Kidney (tissue), 14 donors: ENCODE results near the gene SFR1. TPM values are rescaled to one million over a fixed set of nuclear protein-coding genes. Genes with fewer than 3 reads are reported as not detected.
"Not testable (repeated sequence)": the region's sequence is repeated elsewhere in the genome, so short reads cannot be mapped to it uniquely, and the experiment has no call there.

Experiments used
- DNase-seq, 5 donors: peaks; one replicate each; pipeline ENCODE4 v3.0.0-alpha.2; 2013 to 2020
- FAIRE-seq: peaks from 2 replicates; lab custom pipeline; 2012; peaks lifted over from hg19 to GRCh38; lab: Jason Lieb, UNC
- H3K27ac ChIP-seq, 2 donors: one replicate each; pipeline ENCODE4 v1.7.0; 2013; ENCODE audit warnings: low read depth in 2 of 2, low read length in 2 of 2, inconsistent platforms in 1 of 2
- H3K27me3 ChIP-seq: one replicate; pipeline ENCODE4 v1.7.1; 2013; ENCODE audit warnings: low read length, inconsistent platforms; ENCODE audit not compliant: control insufficient read depth, insufficient read depth
- H3K36me3 ChIP-seq, 3 donors: one replicate each; pipeline versions ENCODE4 v1.7.0 to v1.7.1; 2013; ENCODE audit warnings: low read length in 3 of 3, control low read depth in 1 of 3, inconsistent platforms in 1 of 3; ENCODE audit not compliant: insufficient read depth in 3 of 3, control insufficient read depth in 2 of 3
- H3K4me1 ChIP-seq, 3 donors: one replicate each; pipeline versions ENCODE4 v1.7.0 to v1.7.1; 2013; ENCODE audit warnings: low read length in 3 of 3, inconsistent platforms in 1 of 3, low read depth in 1 of 3; ENCODE audit not compliant: control insufficient read depth in 2 of 3, insufficient read depth in 2 of 3
- H3K4me3 ChIP-seq, 3 donors: one replicate each; pipeline versions ENCODE4 v1.7.0 to v1.8.1; 2013; ENCODE audit warnings: low read length in 3 of 3, control low read depth in 1 of 3, inconsistent platforms in 1 of 3
- H3K9ac ChIP-seq, 3 donors: one replicate each; pipeline versions ENCODE4 v1.7.0 to v1.7.1; 2013; ENCODE audit warnings: low read length in 3 of 3, control low read depth in 1 of 3, inconsistent platforms in 1 of 3
- H3K9me3 ChIP-seq, 3 donors: one replicate each; pipeline versions ENCODE4 v1.7.0 to v1.7.1; 2013; ENCODE audit warnings: low read length in 3 of 3, control low read depth in 1 of 3, inconsistent platforms in 1 of 3; ENCODE audit not compliant: control insufficient read depth in 2 of 3, insufficient read depth in 1 of 3
- intact Hi-C: fragments of 100-400 bp; cut with DNase I; formaldehyde crosslinking; loops from one replicate; pipeline ENCODE4 v1.11.1; 2022
- polyA plus RNA-seq: library from polyadenylated mRNA; stranded (reverse); fragments of 350-450 nt; fragmentation: Illumina TruSeq; extraction: RNeasy Lipid Tissue Mini Kit (QIAGEN cat#74804); gene quantifications from one replicate; pipeline ENCODE4 v1.2.3, GENCODE V29; 2014; ENCODE audit warnings: low read depth, low replicate concordance; ENCODE audit not compliant: insufficient read depth
- total RNA-seq: library from RNA; stranded (reverse); fragmentation: NEBNext Ultra II Directional; extraction: Animal tissue kit (Norgen Biotek cat#: 25700); gene quantifications from one replicate; pipeline ENCODE4 v1.2.1, GENCODE V29; 2021
- TF ChIP-seq, protein P1 (sequence below): IDR thresholded peaks from 3 replicates; pipeline ENCODE4 v1.5.1; 2012; ENCODE audit warnings: mild to moderate bottlenecking, moderate library complexity, borderline replicate concordance; ENCODE audit not compliant: insufficient read depth; ENCODE audit errors: extremely low read depth
- donor health status: control.
- donor health status: control.
- donor health status: control.
- donor health status: control.
- donor health status: control.
- donor health status: DM: yes; HTN: yes; CAD: no.
- donor health status: Normal renal cell carcinoma (clear cell type).

SFR1 gene
- total and polyA plus RNA-seq, 2 donors from 2014 or later, result 7.3 to 9.3 TPM

- FAIRE-seq (no peak), DNase-seq (no peak)
- TF ChIP-seq, protein P1, sequence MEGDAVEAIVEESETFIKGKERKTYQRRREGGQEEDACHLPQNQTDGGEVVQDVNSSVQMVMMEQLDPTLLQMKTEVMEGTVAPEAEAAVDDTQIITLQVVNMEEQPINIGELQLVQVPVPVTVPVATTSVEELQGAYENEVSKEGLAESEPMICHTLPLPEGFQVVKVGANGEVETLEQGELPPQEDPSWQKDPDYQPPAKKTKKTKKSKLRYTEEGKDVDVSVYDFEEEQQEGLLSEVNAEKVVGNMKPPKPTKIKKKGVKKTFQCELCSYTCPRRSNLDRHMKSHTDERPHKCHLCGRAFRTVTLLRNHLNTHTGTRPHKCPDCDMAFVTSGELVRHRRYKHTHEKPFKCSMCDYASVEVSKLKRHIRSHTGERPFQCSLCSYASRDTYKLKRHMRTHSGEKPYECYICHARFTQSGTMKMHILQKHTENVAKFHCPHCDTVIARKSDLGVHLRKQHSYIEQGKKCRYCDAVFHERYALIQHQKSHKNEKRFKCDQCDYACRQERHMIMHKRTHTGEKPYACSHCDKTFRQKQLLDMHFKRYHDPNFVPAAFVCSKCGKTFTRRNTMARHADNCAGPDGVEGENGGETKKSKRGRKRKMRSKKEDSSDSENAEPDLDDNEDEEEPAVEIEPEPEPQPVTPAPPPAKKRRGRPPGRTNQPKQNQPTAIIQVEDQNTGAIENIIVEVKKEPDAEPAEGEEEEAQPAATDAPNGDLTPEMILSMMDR, result no peak
- Histone ChIP-seq H3K4me3 (no peak overlapping the region), H3K4me1 (no peaks in the 10 kb centered on the region), H3K9me3 (no peaks in the 10 kb centered on the region), H3K27me3 (no peaks in the 10 kb centered on the region), H3K36me3 (no peaks in the 10 kb centered on the region), H3K27ac (no peak overlapping the region), H3K9ac (no peak overlapping the region)
- intact Hi-C loops, result no loop called here
Measured at GRCh38 chr10:104170610-104171254, 48.8 kb downstream of the SFR1 start.

- H3K27me3 ChIP-seq, H3K4me3 ChIP-seq, intact Hi-C loops, H3K9ac ChIP-seq, H3K27ac ChIP-seq, H3K4me1 ChIP-seq, H3K36me3 ChIP-seq, FAIRE-seq, H3K9me3 ChIP-seq, DNase-seq: not testable (repeated sequence)
Measured at GRCh38 chr10:104174136-104174535, 52.2 kb downstream of the SFR1 start.

Other genes starting within 250 kb of the SFR1 start
- 30.1 TPM for gene STN1, start 204.0 kb upstream of the SFR1 start, total RNA-seq
- gene STN1, start 204.0 kb upstream of the SFR1 start, polyA plus RNA-seq, result 29.4 TPM
- gene SLK, start 155.0 kb upstream of the SFR1 start, total RNA-seq, result 45.5 TPM
- gene SLK, start 155.0 kb upstream of the SFR1 start, polyA plus RNA-seq, result 12.3 TPM
- gene COL17A1, start 36.3 kb upstream of the SFR1 start, total RNA-seq, result 10.8 TPM
- gene COL17A1, start 36.3 kb upstream of the SFR1 start, polyA plus RNA-seq, result 0.58 TPM
- gene CFAP43, start 110.2 kb downstream of the SFR1 start, total RNA-seq, result 7.2 TPM
- 3.1 TPM for gene CFAP43, start 110.2 kb downstream of the SFR1 start, polyA plus RNA-seq
- gene GSTO1, start 132.7 kb downstream of the SFR1 start, total RNA-seq, result 83.7 TPM
- gene GSTO1, start 132.7 kb downstream of the SFR1 start, polyA plus RNA-seq, result 263 TPM
- 22.3 TPM for gene GSTO2, start 147.0 kb downstream of the SFR1 start, total RNA-seq
- 56.7 TPM for gene GSTO2, start 147.0 kb downstream of the SFR1 start, polyA plus RNA-seq
- 21.6 TPM for gene ITPRIP, start 216.3 kb downstream of the SFR1 start, total RNA-seq
- gene ITPRIP, start 216.3 kb downstream of the SFR1 start, polyA plus RNA-seq, result 9.0 TPM
- 0.35 TPM for gene CFAP58, start 231.7 kb downstream of the SFR1 start, total RNA-seq
- gene CFAP58, start 231.7 kb downstream of the SFR1 start, polyA plus RNA-seq, result 0.19 TPM